NCI-H1694 treated with DMSO at 0.1 percent for 48 hours (cell line): ENCODE measurements around the gene ZNF85.
A peak's percentile ranks its signal among the peaks of the same experiment; 100 is the strongest.
"Not testable (repeated sequence)": the region's sequence is repeated elsewhere in the genome, so short reads cannot be mapped to it uniquely, and the experiment has no call there.

Experiments used
- DNase-seq: peaks from one replicate; lab custom pipeline; 2025; lab: John Stamatoyannopoulos, UW

ZNF85 gene

GRCh38 chr19:20923077-20923871 is at the start of gene ZNF85:
ZNF85 (plus strand) TSS chr19:20923251; CDS start chr19:20923401, 150 bp downstream.
- DNase-seq = peak; percentile 58

GRCh38 chr19:20879501-20879900 is 43.5 kb upstream of the ZNF85 start:
- DNase-seq = no peak

DNA sequence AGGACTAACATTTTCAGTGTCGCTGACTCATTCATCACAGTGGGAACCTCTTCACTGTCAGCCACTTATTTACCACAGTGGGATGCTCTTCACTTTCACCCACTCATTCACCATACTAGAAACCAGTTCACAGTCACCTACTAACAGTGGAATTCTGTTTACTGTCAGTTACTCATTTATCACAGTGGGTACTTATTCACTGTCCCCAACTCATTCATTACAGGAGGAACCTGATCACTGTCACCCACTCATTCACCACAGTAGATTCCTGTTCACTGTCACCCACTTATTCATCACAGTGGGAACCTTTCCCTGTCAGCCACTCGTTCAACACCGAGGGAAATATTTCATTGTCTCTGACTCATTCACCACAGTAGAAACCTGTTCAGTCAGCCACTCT is 10.1 kb upstream of the ZNF85 start:
- no peak for DNase-seq

GRCh38 chr19:20925481-20925880 is 2.4 kb downstream of the ZNF85 start:
- no peak for DNase-seq

DNA sequence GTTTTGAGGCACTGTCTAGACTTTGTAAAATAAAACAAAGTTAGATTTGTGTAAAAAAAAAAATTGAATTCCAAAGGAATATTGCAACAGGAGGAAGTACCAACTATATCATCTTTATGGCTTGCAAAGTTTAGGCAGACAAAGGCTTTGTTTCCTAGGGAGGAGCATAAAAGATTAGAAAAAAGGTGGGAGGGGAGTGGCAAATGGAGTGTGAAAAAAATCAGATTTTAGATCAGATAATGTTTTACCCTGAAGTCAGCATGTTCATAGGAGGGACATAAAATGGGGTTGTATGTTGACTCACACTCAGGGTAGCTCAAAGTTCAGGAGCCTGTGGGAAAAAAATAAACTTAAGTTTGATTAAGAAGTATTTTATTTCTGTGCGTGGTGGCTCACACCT is 3.7 kb downstream of the ZNF85 start:
- no peak for DNase-seq

GRCh38 chr19:20928371-20928770 is 5.3 kb downstream of the ZNF85 start:
- DNase-seq = no peak

DNA sequence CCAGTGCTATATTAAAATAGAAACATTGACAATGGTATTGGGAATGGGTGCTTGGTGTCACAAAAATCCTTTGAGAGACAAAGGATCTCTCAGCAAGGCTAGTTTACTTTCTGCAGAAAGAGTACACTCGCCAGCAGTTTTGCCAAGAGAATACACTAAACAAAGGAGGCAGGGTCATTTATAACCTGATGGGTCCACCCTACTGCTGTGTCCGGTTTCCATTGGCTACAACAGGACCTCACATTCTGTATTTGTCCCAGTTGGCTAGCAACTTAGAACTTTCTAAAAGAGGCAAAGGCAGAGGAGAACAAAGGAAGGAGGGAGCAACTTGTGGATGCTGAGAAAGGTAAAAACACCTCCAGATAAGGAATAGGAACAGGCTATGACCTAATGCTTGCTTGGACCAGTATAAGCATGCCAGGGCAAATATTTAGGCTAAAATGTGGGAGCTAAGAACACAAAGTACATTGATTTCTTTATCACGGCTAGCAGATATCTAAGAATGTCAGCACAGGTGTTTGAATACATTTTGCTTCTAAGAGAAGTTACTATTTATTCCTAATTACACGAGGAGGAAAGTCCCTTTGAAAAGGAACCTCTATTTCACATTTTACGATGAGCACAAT is 13.4 kb downstream of the ZNF85 start:
- not testable (repeated sequence) for DNase-seq

DNA sequence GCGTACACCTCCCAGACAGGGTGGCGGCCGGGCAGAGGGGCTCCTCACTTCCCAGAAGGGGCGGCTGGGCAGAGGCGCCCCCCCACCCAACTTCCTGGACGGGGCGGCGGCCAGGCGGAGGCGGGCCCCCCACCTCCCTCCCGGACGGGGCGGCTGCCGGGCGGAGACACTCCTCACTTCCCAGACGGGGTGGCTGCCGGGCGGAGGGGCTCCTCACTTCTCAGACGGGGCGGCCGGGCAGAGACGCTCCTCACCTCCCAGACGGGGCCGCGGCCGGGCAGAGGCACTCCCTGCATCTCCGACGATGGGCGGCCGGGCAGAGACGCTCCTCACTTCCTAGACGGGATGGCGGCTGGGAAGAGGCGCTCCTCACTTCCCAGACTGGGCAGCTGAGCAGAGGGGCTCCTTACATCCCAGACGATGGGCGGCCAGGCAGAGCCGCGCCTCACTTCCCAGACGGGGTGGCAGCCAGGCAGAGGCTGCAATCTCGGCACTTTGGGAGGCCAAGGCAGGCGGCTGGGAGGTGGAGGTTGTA is 29.6 kb downstream of the ZNF85 start:
- not testable (repeated sequence) for DNase-seq

DNA sequence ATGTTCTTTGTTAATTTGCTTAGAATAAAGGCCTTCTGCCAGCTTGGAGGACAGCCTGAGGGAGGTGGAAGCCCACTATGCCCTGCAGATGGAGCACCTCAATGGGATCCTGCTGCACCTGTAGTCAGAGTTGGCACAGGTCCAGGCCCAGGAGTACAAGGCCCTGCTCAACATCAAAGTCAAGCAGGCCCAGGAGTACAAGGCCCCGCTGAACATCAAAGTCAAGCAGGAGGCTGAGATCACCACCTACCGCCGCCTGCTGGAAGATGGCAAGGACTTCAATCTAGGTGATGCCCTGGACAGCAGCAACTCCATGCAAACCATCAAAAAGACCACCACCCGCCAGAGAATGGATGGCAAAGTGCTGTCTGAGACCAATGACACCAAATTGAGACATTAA is 41.7 kb downstream of the ZNF85 start:
- DNase-seq = no peak

DNA sequence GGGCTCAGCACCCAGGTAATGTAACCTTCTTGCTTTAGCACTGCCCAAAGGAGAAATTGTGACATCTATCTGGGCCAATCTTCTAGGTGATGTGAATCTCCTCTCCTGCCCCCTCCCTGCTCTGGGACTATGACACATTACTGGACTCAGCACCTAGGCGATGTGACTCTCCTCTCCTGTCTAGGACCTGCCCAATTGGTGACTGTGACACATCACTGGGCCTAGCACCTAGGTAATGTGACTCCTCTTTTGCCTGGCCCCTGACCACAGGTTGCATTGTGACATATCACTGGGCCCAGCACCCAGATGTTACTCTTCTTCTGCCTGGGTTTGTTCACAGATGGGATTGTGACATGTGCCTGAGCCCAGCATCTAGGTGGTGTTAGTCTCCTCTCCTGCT is 45.0 kb downstream of the ZNF85 start:
- DNase-seq = no peak

GRCh38 chr19:20969498-20969897 is 46.4 kb downstream of the ZNF85 start:
- no peak for DNase-seq

DNA sequence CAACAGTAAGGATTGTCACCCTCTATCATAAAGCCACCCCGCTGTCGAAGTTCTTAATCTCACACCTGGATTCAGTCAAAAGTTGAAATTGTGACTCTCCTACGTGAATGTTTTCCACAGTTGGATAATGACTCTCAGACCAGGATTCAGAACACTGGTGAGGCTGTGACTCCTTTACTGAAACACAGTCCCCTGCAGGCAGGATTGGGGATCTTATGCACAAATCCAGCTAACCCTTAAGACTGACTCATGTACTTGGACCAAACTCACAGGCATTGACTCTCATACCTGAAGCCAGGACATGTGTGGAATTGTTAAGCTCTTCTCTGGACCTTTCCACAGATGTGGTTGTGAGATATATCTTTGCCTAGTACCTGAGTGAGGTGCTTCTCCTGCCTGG is 46.8 kb downstream of the ZNF85 start:
- DNase-seq = no peak

DNA sequence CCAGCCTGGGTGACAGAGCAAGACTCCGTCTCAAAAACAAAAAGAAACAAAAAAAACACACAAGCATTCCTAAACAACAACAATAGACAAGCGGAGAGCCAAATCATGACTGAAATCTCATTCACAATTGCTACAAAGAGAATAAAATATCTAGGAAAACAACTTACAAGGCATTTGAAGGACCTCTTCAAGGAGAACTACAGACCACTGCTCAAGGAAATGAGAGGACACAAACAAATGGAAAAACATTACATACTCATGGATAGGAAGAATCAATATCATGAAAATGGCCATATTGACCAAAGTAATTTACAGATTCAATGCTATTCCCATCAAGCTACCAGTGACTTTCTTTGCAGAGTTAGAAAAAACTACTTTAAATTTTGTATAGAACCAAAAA is 69.7 kb downstream of the ZNF85 start:
- DNase-seq = not testable (repeated sequence)

- peak; percentile 35 for DNase-seq
These were observed 76.8 kb downstream of the ZNF85 start for GRCh38 chr19:20999731-21000352.
